GM13977 (cell line): ENCODE data around the gene EIF2B2.

Experiments
- DNase-seq: peaks from one replicate; pipeline ENCODE4 v3.0.0; 2012; ENCODE audit warnings: low spot score
- in situ Hi-C: fragments of 300-500 bp; cut with MboI; formaldehyde crosslinking; loops from one replicate; pipeline ENCODE4 v1.12.0; 2022; ENCODE audit warnings: low sequenced_read_pairs, low pct_unique_long_range_greater_than_20kb, mixed read lengths, inconsistent platforms; ENCODE audit not compliant: unreplicated experiment
- TF ChIP-seq, protein P1 (sequence below): IDR thresholded peaks from 2 replicates; pipeline ENCODE4 v1.5.1; 2012; ENCODE audit warnings: mild to moderate bottlenecking, control low read depth; ENCODE audit not compliant: insufficient read depth; ENCODE audit errors: extremely low read depth, missing control alignments

EIF2B2 gene

DNA sequence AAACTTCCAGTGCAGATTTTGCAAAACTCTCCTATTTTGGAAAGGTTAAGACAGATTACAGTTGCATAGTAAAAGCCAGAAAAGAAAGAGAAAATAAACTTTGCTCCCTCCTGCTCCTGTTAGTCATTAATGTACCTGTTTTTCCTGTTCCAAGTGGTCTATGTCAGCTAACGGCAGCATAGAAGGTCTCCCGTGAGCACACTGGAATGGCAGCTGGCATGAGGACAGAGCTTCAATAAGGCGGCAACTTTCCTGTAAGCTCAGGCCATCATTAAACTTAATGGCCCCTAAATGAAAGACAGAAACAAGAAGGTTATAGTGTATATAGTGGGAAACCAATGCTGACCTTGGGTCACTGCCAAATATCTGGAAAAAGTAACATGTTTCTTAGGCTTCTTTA lies 16.0 kb downstream of the EIF2B2 start:
- no peak for DNase-seq
- in situ Hi-C loops = no loop called here

DNA sequence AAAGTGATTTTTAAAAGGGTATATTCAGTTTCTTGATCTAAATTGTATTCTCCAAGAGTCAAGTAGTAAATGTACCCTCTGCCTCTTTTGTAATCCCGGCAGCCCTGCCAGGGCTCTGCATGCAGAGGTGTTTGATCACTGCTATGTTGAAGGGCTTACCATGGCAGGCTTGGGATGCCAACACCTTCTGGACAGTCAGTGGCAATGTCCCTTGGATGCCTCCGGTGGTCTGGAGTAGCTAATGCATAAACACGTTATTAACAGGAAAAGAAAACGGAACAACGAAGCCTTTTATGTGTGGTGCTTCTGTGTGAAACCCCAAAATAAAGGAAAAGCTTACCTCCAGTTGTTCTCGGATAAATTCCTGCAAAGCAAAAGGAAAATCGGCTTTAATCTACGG lies 19.9 kb downstream of the EIF2B2 start:
- TF ChIP-seq, protein P1, sequence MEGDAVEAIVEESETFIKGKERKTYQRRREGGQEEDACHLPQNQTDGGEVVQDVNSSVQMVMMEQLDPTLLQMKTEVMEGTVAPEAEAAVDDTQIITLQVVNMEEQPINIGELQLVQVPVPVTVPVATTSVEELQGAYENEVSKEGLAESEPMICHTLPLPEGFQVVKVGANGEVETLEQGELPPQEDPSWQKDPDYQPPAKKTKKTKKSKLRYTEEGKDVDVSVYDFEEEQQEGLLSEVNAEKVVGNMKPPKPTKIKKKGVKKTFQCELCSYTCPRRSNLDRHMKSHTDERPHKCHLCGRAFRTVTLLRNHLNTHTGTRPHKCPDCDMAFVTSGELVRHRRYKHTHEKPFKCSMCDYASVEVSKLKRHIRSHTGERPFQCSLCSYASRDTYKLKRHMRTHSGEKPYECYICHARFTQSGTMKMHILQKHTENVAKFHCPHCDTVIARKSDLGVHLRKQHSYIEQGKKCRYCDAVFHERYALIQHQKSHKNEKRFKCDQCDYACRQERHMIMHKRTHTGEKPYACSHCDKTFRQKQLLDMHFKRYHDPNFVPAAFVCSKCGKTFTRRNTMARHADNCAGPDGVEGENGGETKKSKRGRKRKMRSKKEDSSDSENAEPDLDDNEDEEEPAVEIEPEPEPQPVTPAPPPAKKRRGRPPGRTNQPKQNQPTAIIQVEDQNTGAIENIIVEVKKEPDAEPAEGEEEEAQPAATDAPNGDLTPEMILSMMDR = peak; percentile 31
- in situ Hi-C loops = no loop called here
- no peak for DNase-seq

More for the DNA sequence above, 16.0 kb downstream of the EIF2B2 start:
- TF ChIP-seq, protein P1 = no peak

DNA sequence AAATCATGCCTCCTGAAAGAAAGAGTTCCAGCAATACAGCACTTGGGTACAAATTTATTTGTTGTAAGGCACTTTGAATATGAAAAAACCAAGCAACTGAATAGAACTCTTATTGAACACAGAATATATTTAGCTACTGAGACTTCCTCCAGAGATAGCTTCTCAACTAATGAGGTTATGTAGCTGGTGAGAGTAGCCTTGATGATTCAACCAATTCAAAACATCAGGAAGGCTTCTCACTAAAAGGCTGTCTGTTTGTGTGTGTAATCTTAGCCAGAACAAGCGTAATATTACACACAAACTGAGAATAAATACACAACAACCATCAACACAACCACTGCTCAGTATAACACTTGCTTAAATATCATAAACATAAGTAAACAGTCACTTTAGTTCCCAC lies 20.4 kb downstream of the EIF2B2 start:
- TF ChIP-seq, protein P1 = no peak
- in situ Hi-C loops = no loop called here

DNA sequence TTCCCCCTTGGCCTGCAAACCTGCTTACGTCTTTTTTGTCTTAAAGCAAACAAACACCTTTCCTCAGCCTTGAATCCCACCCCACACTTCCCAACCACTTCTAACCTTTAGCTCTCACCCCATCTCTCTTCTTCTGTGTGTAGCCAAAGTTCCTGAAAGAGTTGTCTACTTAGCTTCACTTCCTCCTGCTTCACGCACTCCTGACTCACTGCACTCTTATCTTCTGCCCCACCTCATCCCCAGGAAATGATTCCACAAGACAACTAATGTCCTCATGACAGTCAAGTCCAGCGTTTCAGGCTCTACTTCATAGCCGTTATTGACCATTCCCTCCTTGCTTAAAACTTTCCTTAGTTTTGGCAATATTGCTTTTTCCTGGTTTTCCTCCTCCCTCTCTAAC lies 22.4 kb downstream of the EIF2B2 start:
- in situ Hi-C loops = no loop called here
- TF ChIP-seq, protein P1 = no peak
- DNase-seq = no peak

More for the DNA sequence above, 20.4 kb downstream of the EIF2B2 start:
- no peak for DNase-seq

DNA sequence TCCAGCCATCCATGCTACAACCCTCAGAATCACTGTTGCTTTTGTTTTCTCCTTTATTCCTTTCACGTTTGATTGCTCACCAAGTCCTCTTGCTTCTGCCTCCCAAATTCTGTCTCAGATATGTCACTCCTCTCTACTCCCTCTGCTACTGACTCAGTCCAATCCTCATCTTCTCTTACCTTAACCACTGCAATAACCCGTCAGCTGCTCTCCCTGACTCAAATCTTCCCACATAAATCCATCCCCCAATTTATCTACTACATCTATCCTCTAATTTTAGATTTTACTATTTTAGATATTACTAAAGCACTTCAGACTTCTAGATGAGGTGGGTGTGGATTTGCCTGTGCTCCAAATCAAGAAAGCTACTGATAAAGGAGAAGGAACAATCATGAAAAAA lies 23.2 kb downstream of the EIF2B2 start:
- TF ChIP-seq, protein P1 = no peak
- no peak for DNase-seq
- in situ Hi-C loops = no loop called here

DNA sequence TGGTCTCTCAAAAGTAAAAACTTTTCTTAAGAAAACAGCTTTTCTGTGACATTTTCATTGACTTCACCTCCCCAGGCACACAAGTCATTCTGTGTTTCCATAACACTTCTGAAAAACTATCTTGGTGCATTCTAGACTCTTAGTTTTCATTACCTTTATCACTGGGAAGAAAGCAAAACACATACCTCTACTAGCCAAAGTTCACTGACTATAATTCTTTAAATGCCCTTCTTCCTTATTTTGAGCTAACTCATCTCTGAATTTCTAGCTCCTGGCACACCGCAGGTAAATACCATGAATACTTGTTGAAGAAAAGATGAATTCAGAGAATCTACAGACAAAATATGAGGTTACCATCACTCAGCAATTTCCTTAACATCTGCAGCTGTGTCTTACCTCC lies 27.4 kb downstream of the EIF2B2 start:
- in situ Hi-C loops = no loop called here
- TF ChIP-seq, protein P1 = no peak
- DNase-seq = no peak

DNA sequence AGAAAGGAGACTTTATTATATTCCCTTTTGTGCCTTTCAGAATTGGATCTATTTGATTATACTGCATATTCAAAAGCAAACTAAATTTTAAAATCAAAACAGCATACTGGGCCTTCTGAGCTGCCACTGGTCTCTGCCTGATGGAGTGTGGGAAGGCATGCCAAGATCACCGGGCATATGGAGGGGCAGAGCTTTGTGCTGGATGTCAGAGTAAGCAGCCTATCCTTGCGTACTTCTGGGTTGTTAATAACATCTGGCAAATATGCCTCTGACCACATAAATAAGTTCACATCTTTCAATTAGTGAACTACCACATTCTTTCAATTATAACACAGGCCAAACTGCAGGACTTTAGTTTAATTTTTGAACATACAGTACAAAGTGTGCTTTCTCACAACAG lies 30.2 kb downstream of the EIF2B2 start:
- DNase-seq = no peak
- in situ Hi-C loops = no loop called here
- TF ChIP-seq, protein P1 = no peak
